Measurements from ENCODE around the gene ZCCHC17.
"Not testable (repeated sequence)": the region's sequence is repeated elsewhere in the genome, so short reads cannot be mapped to it uniquely, and the experiment has no call there.

The ZCCHC17 gene, protein sequence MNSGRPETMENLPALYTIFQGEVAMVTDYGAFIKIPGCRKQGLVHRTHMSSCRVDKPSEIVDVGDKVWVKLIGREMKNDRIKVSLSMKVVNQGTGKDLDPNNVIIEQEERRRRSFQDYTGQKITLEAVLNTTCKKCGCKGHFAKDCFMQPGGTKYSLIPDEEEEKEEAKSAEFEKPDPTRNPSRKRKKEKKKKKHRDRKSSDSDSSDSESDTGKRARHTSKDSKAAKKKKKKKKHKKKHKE

GRCh38 chr1:31296486-31297276, at the start of gene ZCCHC17, which contains the start of gene SNRNP40:
Gene ZCCHC17 (plus strand): TSS chr1:31297032. CDS start chr1:31310099, 13,067 bp downstream.
Gene SNRNP40 (minus strand): TSS chr1:31296788. CDS start chr1:31296751, 37 bp downstream.
- peak; percentile 99 to 100 for DNase-seq

GRCh38 chr1:31248276-31248675, 48.6 kb upstream of the ZCCHC17 start:
- DNase-seq: no peak

DNA sequence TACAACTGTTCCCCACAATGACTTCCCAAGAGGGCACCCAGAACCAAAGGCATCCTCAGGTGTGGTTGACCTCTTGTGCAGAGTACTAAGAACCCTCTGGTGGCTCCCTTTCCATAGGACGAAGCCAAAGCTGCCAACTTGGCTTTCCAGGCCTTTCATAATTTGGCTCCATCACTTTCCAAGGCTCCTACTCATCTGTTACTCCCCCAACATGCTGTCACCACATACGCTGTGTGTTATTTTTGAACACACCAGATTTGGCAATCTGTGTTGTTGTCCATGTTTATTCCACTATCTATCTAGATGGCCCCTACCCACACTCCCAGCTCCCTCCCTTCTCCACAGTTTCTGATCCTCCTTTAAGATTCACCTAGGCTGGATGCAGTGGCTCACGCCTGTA, 47.0 kb upstream of the ZCCHC17 start:
- DNase-seq: no peak

DNA sequence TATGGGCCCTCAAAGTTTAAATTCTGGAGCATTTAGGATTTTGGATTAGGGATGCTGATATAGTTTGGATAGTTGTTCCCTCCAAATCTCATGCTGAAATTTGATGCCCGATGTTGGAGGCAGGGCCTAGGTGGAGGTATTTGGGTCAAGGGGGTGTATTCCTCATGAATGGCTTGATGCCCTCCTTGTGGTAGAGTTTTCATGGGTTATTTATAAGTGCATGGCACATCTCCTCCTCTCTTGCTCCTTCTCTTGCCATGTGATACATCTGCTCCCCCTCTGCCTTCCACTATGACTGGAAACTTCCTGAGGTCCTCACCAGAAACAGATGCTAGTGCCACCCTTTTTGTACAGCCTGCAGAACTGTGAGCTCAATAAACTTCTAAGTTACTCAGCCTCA, 39.6 kb upstream of the ZCCHC17 start:
- no peak for DNase-seq

DNA sequence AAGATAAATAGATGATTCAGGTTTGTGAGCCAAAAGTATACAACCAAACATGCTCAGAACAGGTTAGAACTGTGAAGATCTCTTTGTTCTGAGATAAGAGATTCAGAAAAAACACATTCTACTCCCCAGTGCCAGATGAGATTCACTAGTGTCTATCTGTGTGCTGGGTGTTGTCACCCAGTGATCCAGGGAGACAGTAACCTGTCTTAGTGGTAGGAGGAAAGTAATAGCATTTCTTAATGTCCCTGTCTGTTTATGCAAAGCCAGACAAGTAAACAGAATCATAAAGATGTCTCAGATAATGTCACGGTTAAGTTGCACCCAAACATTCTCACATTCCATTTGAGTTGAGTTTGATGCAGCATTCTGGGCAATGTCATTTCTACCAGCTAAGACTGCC, 38.3 kb upstream of the ZCCHC17 start:
- DNase-seq: no peak

- DNase-seq: no peak
Observed at GRCh38 chr1:31259746-31260145, 37.1 kb upstream of the ZCCHC17 start.

DNA sequence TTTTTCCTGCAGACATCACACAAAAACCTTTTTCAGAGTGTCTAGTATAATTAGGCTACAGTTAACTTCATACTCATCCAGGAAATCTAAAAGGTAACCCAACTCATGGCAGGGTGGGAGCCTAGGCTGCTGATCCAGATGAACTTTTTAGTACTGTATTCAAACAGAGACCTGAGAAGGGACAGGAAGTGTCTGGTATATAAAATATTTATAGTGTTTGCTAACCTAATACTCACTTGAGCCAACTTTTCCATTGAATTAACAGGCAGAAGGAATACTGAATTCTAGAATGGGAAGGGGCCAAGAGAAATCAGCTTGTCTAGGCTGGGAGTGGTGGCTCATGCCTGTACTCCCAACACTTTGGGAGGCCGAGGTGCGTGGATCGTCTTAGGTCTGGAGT, 34.9 kb upstream of the ZCCHC17 start:
- DNase-seq: no peak

DNA sequence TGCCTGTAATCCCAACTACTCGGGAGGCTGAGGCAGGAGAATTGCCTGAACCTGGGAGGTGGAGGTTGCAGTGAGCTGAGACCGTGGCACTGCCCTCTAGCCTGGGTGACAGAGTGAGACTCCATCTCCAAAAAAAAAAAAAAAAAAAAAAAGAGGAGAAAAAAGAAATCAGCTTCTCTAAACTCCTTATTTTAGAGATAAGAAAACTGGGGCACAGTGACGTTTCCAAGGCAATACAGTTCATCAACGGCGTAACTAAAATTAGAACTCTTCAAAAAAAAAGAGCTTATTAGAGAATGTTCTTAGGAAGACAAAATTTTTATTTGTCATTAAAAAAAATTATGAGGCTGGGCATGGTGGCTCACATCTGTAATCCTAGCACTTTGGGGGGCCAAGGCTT, 34.4 kb upstream of the ZCCHC17 start:
- not testable (repeated sequence) for DNase-seq

- DNase-seq: no peak
Observed at GRCh38 chr1:31263408-31263807, 33.4 kb upstream of the ZCCHC17 start.

- no peak for DNase-seq
Observed at GRCh38 chr1:31264790-31265386, 31.9 kb upstream of the ZCCHC17 start.

DNA sequence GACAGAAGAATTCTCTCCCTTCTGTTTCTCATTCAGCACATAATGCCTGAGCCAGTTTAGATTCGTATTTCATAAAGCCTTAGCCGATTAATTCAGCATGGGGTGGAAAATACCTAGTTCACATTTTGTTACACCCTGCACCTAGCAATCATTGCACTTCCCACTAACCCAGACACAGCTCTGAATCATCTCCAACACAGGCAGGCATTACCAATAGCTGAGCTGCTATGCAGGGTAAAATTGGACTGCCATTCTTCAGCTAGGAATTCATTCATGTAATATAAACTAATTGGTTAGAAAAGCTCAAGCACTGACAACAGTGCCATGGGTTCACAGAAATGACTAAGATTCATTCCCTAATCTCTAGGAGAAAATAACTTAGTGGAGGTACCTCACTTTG, 30.3 kb upstream of the ZCCHC17 start:
- no peak for DNase-seq

- no peak for DNase-seq
Observed at GRCh38 chr1:31272369-31272768, 24.5 kb upstream of the ZCCHC17 start.

DNA sequence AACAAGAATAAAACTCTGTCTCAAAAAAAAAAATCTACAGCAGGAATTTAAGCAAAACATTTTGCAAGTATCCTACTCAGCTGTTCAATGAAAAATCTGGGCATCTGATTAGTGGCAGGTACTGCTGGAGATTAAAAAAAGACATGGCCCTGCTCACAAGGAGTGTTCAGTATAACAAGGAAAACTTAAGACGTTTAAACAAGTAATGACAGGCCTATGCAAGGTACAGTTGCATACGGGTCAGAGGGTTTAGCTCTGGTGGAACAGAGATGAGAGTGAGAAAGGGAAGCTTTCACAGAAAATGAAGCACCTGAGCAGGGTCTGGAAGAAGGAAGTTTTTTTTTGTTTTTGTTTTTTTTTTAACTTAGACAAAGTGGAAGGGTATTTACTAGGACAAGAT, 23.2 kb upstream of the ZCCHC17 start:
- no peak for DNase-seq

- not testable (repeated sequence) for DNase-seq
Observed at GRCh38 chr1:31282426-31282825, 14.4 kb upstream of the ZCCHC17 start.

- not testable (repeated sequence) for DNase-seq
Observed at GRCh38 chr1:31287791-31288190, 9.0 kb upstream of the ZCCHC17 start.

- no peak for DNase-seq
Observed at GRCh38 chr1:31289021-31289420, 7.8 kb upstream of the ZCCHC17 start.

- peak in 1 of 2 experiments; percentile 21 for DNase-seq
Observed at GRCh38 chr1:31295874-31296485, 852 bp upstream of the ZCCHC17 start.

DNA sequence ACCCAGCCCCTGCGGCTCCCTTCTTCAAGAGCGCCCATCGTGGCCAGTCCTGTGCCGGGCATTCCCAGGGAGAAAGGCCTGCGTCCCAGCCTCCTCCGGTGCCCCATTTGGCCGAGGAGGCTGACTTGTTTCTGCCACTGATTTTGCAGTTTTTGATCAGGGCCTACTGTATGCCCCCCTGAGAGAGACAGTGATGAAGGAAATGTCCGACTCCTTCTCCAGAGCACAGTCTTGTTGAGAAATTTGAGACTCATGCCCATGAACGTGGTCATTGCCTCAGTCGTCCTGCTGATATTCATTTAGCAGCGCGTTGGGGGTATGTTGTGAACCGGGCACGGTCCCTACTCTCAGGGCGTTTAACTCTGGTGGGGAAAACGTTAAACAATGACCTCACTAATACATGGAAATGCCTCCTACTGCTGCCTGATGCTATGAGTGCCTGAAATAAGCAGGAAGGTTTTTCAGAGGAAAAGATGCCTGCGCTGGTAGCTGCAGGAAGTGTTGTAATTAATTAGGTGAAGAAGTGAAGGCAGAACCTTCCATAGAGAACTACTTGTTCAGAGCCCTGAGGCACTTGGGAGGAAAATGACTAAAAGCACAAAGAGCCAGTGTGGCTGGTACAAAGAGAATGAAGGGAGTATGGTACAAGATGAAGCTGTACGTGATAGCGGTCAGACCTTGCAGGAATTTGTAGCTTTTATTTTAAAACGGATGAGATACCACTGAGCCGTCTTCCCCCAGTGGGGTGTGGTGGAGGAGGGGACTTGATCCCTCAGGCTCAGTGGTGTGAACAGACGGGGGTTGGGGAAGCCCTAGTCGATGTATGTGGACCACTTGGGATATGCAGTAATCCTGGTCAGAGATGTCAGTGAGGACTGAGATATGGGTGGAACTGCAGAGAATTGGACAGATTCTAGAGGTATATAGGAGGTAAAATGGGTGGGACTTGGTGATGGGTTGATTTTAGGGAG, 730 bp downstream of the ZCCHC17 start:
- DNase-seq: no peak

- no peak for DNase-seq
Observed at GRCh38 chr1:31299365-31299764, 2.5 kb downstream of the ZCCHC17 start.

DNA sequence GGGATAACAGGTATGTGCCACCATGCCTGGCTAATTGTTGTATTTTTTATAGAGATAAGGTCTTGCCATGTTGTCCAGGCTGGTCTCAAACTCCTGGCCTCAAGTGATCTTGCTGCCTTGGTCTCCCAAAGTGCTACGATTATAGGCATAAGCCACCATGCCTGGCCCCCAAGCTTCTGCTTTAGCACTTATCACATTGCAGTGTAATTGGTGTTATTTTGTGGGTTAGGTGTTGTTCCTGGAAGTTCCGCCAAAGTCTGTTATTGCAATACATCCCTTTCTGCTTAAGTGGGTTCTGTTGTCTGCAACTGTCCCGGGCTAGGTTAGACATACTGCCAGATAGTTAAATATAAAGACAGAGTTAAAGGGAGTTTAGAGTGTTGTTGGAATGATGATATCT, 3.4 kb downstream of the ZCCHC17 start:
- DNase-seq: no peak

- DNase-seq: no peak
Observed at GRCh38 chr1:31302709-31303441, 6.0 kb downstream of the ZCCHC17 start.

DNA sequence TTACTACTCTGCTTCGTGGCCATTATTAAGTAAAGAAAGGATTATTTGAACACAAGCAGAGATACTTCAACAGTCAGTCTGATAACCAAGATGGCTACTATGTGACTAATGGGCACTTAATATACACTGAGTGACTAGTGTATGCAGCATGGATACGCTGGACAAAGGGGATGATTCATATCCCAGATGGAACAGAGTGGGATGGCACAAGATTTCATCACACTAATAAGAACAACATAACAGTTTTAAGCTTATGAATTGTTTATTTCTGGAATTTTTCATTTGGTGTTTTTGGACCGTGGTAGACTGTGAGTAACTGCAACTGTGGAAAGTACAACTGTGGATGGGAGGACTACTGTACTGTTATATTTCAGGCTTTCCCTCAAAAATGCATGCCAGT, 9.4 kb downstream of the ZCCHC17 start:
- DNase-seq: no peak
